HCT116 (cell line): ENCODE results near the gene SWT1. TPM values are rescaled to one million over a fixed set of nuclear protein-coding genes. Genes with fewer than 3 reads are reported as not detected.

Source experiments
- ATAC-seq: fragments of 200-7000 bp; cut with Tn5 transposase; 2 replicates; pipeline ENCODE4 v1.9.1; 2020; ENCODE audit warnings: mild to moderate bottlenecking, moderate library complexity
- BruUV-seq: library from RNA; stranded (reverse); fragments of 400-500 nt; replicated peaks from 2 replicates; lab custom pipeline; 2021; lab: Mats Ljungman, UMichigan
- CTCF ChIA-PET: fragments of 300-600 bp; sonication (Branson Sonifier 250); formaldehyde crosslinking; loops from one replicate; lab custom pipeline; 2021; ENCODE audit warnings: antibody characterized with exemption; lab: Charles Lee
- POLR2A ChIA-PET: fragments of 300-600, 350-600 bp; sonication (Branson Sonifier 250); formaldehyde crosslinking; loops from one replicate; lab custom pipeline; 2021; ENCODE audit warnings: antibody characterized with exemption; lab: Charles Lee
- RAD21 ChIA-PET, 2 experiments: fragments of 300-600 bp; sonication (Branson Sonifier 250); formaldehyde crosslinking; loops; one replicate each; lab custom pipeline; 2023; ENCODE audit warnings: low total read pairs in 2 of 2; ENCODE audit not compliant: uncharacterized antibody in 2 of 2, unreplicated experiment in 2 of 2, low non-redundant PET in 1 of 2; lab: Charles Lee
- DNase-seq: peaks from one replicate; pipeline ENCODE4 v3.0.0-alpha.2; 2010; ENCODE audit warnings: low read depth, low spot score
- H2AFZ ChIP-seq: fragments of 200-600 bp; shearing (Covaris generic), sonication (generic); 2 replicates; pipeline ENCODE4 v1.6.1; 2017; ENCODE audit warnings: low read depth, mixed run types, mixed read lengths, antibody characterized with exemption, low read length; ENCODE audit not compliant: poor library complexity, severe bottlenecking
- H3K27ac ChIP-seq: 2 replicates; pipeline ENCODE4 v1.5.1; 2012; ENCODE audit warnings: low read depth, low read length
- H3K27me3 ChIP-seq: fragments of 200-600 bp; sonication (generic); 2 replicates; pipeline ENCODE4 v1.6.1; 2016; ENCODE audit warnings: mixed run types, low read length, mixed read lengths; ENCODE audit not compliant: insufficient read depth
- H3K36me3 ChIP-seq, 2 experiments: fragments of 200-500 bp in 1 of 2; fragments of 200-600 bp in 1 of 2; sonication (Bioruptor generic) in 1 of 2; sonication (generic) in 1 of 2; 2 replicates each; pipeline versions ENCODE4 v1.5.1 to v1.6.1; 2014 to 2016; ENCODE audit warnings: low read length in 2 of 2, inconsistent platforms in 1 of 2, mixed read lengths in 1 of 2, mixed run types in 1 of 2; ENCODE audit not compliant: insufficient read depth in 2 of 2, control insufficient read depth in 1 of 2
- H3K4me1 ChIP-seq, 2 experiments: fragments of 200-600 bp in 1 of 2; sonication (generic) in 1 of 2; 2 replicates each; pipeline versions ENCODE4 v1.5.1 to v1.6.1; 2012 to 2017; ENCODE audit warnings: low read length in 2 of 2, inconsistent platforms in 1 of 2, mild to moderate bottlenecking in 1 of 2, mixed read lengths in 1 of 2, mixed run types in 1 of 2, moderate library complexity in 1 of 2; ENCODE audit not compliant: insufficient read depth in 2 of 2, control insufficient read depth in 1 of 2
- H3K4me2 ChIP-seq: fragments of 200-600 bp; sonication (generic); 2 replicates; pipeline ENCODE4 v1.6.1; 2017; ENCODE audit warnings: mixed run types, low read length, mixed read lengths
- H3K4me3 ChIP-seq, 2 experiments: fragments of 200-600 bp in 1 of 2; sonication (generic) in 1 of 2; replicated peaks in 1 of 2; 2 replicates each; pipeline ENCODE4 v1.5.1; 2011 to 2016; ENCODE audit warnings: low read length in 2 of 2, control low read depth in 1 of 2, low read depth in 1 of 2, mild to moderate bottlenecking in 1 of 2, mixed read lengths in 1 of 2, mixed run types in 1 of 2
- H3K79me2 ChIP-seq: fragments of 200-600 bp; sonication (generic); 2 replicates; pipeline ENCODE4 v1.6.1; 2017; ENCODE audit warnings: mild to moderate bottlenecking, mixed run types, low read length, moderate library complexity, mixed read lengths; ENCODE audit not compliant: insufficient read depth
- H3K9ac ChIP-seq: fragments of 200-600 bp; sonication (generic); 2 replicates; pipeline ENCODE4 v1.6.1; 2016; ENCODE audit warnings: low read length, mixed read lengths
- H3K9me2 ChIP-seq: fragments of 200-600 bp; sonication (generic), shearing (Covaris generic); 2 replicates; pipeline ENCODE4 v1.6.1; 2017; ENCODE audit warnings: mixed run types, mild to moderate bottlenecking, moderate library complexity; ENCODE audit not compliant: insufficient read depth
- H3K9me3 ChIP-seq, 2 experiments: fragments of 200-500 bp in 1 of 2; fragments of 200-600 bp in 1 of 2; sonication (Bioruptor generic) in 1 of 2; sonication (generic) in 1 of 2; 2 replicates each; pipeline ENCODE4 v1.6.1; 2014 to 2017; ENCODE audit warnings: low read length in 2 of 2, mixed read lengths in 2 of 2, inconsistent platforms in 1 of 2, low read depth in 1 of 2, mild to moderate bottlenecking in 1 of 2, mixed run types in 1 of 2, moderate library complexity in 1 of 2; ENCODE audit not compliant: control insufficient read depth in 1 of 2, insufficient read depth in 1 of 2
- H4K20me1 ChIP-seq: fragments of 200-600 bp; sonication (generic), shearing (Covaris generic); 2 replicates; pipeline ENCODE4 v1.6.1; 2017; ENCODE audit warnings: mixed run types, mild to moderate bottlenecking, moderate library complexity; ENCODE audit not compliant: insufficient read depth
- CEBPB ChIP-seq: IDR thresholded peaks from 2 replicates; pipeline ENCODE4 v1.6.1; 2012; ENCODE audit warnings: low read depth
- EGR1 ChIP-seq: IDR thresholded peaks from 2 replicates; pipeline ENCODE4 v1.6.1; 2012; ENCODE audit warnings: low read depth
- SP1 ChIP-seq: IDR thresholded peaks from 2 replicates; pipeline ENCODE4 v1.6.1; 2012; ENCODE audit warnings: low read depth
- SRF ChIP-seq: IDR thresholded peaks from 2 replicates; pipeline ENCODE4 v1.6.1; 2012; ENCODE audit warnings: low read depth
- YY1 ChIP-seq: IDR thresholded peaks from 2 replicates; pipeline ENCODE4 v1.6.1; 2011; ENCODE audit warnings: low read length, low read depth, moderate library complexity, mild to moderate bottlenecking; ENCODE audit not compliant: insufficient replicate concordance; ENCODE audit errors: extremely low read depth
- ZFX ChIP-seq: fragments of 450-650 bp; IDR thresholded peaks from 2 replicates; pipeline ENCODE4 v1.6.1; 2017
- ZNF274 ChIP-seq: fragments of 200-500 bp; sonication (Bioruptor generic); IDR thresholded peaks from 2 replicates; pipeline ENCODE4 v1.6.1; 2014; ENCODE audit warnings: mild to moderate bottlenecking, low read depth, low read length, inconsistent platforms
- intact Hi-C: fragments of 100-400 bp; cut with micrococcal nuclease; formaldehyde crosslinking; loops from 2 replicates; pipeline ENCODE4 v1.10.0; 2022
- total RNA-seq: library from RNA; stranded (reverse); gene quantifications from one replicate; pipeline ENCODE4 v1.2.1, GENCODE V29; 2021; ENCODE audit not compliant: unreplicated experiment
- TF ChIP-seq, protein P1 (sequence below): IDR thresholded peaks from 2 replicates; pipeline ENCODE4 v1.6.1; 2012; ENCODE audit warnings: low read depth
- TF ChIP-seq, protein P2 (sequence below): IDR thresholded peaks from 2 replicates; pipeline ENCODE4 v1.6.1; 2011; ENCODE audit warnings: mild to moderate bottlenecking, low read length, moderate library complexity; ENCODE audit not compliant: insufficient replicate concordance; ENCODE audit errors: extremely low read depth
- TF ChIP-seq, protein P3 (sequence below): IDR thresholded peaks from 2 replicates; pipeline ENCODE4 v1.6.1; 2012
- TF ChIP-seq, protein P4 (sequence below), 3 experiments: fragments of 200-600 bp in 1 of 3; sonication (generic) in 1 of 3; IDR thresholded peaks in 2 of 3; conservative IDR thresholded peaks in 1 of 3; 2 replicates each; pipeline ENCODE4 v1.5.1; 2012 to 2017; ENCODE audit warnings: low read depth in 2 of 3, low read length in 2 of 3, antibody characterized with exemption in 1 of 3, borderline replicate concordance in 1 of 3, control low read depth in 1 of 3, mild to moderate bottlenecking in 1 of 3, mixed read lengths in 1 of 3, mixed run types in 1 of 3, moderate library complexity in 1 of 3; ENCODE audit not compliant: insufficient read depth in 1 of 3

SWT1 gene
- total RNA-seq, 1 experiment from 2014 or later: 3.3 TPM

DNA sequence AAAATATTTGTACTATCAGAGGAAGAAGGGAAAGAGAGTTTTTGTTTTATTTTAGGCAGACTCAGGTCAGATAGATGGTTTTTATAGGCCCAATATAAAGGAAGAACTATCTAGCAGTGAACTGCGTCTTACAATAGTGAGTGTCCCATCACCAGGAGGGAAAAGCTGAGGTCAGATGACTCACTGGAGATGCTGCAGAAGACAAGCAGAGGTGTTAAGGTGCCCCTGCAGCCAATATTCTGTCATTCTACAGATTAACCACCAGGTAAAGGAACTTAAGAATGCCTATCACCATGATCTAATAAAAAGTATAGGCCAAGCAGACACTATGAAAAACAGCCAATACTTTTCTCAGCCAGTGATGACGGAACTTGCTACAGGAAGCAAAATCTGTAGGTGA is 130.5 kb downstream of the SWT1 start:
- ATAC-seq: no peak

DNA sequence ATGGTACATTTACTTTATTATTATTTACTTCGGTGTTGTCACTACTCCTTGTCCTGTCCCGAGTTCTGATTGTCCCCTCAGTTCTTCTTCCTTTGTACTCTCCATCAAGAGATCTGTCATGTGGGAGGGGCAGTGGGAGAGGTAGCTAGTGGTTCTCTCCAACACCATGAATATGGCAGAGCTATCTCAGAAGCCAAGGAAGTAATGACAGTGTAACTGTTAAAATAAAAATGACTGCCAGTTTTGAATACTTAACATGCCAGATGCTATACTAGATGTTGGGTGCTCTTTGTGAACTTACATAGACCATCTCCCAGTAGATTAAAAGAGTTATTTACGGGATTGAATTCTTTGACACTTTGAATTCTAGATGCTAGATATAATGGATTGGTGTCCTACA is 131.5 kb downstream of the SWT1 start:
- BruUV-seq: no TSS peak
- intact Hi-C loops: no loop called here
- CTCF ChIA-PET: no interaction called here
- TF ChIP-seq SRF (no peak), YY1 (no peak), SP1 (no peak), ZNF274 (no peak)
- TF ChIP-seq, protein P1, sequence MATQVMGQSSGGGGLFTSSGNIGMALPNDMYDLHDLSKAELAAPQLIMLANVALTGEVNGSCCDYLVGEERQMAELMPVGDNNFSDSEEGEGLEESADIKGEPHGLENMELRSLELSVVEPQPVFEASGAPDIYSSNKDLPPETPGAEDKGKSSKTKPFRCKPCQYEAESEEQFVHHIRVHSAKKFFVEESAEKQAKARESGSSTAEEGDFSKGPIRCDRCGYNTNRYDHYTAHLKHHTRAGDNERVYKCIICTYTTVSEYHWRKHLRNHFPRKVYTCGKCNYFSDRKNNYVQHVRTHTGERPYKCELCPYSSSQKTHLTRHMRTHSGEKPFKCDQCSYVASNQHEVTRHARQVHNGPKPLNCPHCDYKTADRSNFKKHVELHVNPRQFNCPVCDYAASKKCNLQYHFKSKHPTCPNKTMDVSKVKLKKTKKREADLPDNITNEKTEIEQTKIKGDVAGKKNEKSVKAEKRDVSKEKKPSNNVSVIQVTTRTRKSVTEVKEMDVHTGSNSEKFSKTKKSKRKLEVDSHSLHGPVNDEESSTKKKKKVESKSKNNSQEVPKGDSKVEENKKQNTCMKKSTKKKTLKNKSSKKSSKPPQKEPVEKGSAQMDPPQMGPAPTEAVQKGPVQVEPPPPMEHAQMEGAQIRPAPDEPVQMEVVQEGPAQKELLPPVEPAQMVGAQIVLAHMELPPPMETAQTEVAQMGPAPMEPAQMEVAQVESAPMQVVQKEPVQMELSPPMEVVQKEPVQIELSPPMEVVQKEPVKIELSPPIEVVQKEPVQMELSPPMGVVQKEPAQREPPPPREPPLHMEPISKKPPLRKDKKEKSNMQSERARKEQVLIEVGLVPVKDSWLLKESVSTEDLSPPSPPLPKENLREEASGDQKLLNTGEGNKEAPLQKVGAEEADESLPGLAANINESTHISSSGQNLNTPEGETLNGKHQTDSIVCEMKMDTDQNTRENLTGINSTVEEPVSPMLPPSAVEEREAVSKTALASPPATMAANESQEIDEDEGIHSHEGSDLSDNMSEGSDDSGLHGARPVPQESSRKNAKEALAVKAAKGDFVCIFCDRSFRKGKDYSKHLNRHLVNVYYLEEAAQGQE: no peak
- TF ChIP-seq, protein P2, sequence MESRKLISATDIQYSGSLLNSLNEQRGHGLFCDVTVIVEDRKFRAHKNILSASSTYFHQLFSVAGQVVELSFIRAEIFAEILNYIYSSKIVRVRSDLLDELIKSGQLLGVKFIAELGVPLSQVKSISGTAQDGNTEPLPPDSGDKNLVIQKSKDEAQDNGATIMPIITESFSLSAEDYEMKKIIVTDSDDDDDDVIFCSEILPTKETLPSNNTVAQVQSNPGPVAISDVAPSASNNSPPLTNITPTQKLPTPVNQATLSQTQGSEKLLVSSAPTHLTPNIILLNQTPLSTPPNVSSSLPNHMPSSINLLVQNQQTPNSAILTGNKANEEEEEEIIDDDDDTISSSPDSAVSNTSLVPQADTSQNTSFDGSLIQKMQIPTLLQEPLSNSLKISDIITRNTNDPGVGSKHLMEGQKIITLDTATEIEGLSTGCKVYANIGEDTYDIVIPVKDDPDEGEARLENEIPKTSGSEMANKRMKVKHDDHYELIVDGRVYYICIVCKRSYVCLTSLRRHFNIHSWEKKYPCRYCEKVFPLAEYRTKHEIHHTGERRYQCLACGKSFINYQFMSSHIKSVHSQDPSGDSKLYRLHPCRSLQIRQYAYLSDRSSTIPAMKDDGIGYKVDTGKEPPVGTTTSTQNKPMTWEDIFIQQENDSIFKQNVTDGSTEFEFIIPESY: no peak

More for the DNA sequence above, 130.5 kb downstream of the SWT1 start:
- ChIA-PET RAD21 (no interaction called here), CTCF (no interaction called here), POLR2A (no interaction called here)
- no peak overlapping the region for H3K27ac ChIP-seq
- no TSS peak for BruUV-seq
- H3K27me3 ChIP-seq: no peaks in the 10 kb centered on the region
- no peaks in the 10 kb centered on the region for H3K36me3 ChIP-seq
- H3K79me2 ChIP-seq: no peaks in the 10 kb centered on the region
- DNase-seq: no peak
- no peak overlapping the region for H2AFZ ChIP-seq
- H3K9me3 ChIP-seq: no peaks in the 10 kb centered on the region
- H3K4me3 ChIP-seq: no peak overlapping the region
- no peak overlapping the region for H3K9ac ChIP-seq
- intact Hi-C loops: no loop called here
- TF ChIP-seq, protein P3, sequence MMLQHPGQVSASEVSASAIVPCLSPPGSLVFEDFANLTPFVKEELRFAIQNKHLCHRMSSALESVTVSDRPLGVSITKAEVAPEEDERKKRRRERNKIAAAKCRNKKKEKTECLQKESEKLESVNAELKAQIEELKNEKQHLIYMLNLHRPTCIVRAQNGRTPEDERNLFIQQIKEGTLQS: no peak
- TF ChIP-seq SP1 (no peak), ZNF274 (no peak), ZFX (no peak), CEBPB (no peak), EGR1 (no peak)
- TF ChIP-seq, protein P4, sequence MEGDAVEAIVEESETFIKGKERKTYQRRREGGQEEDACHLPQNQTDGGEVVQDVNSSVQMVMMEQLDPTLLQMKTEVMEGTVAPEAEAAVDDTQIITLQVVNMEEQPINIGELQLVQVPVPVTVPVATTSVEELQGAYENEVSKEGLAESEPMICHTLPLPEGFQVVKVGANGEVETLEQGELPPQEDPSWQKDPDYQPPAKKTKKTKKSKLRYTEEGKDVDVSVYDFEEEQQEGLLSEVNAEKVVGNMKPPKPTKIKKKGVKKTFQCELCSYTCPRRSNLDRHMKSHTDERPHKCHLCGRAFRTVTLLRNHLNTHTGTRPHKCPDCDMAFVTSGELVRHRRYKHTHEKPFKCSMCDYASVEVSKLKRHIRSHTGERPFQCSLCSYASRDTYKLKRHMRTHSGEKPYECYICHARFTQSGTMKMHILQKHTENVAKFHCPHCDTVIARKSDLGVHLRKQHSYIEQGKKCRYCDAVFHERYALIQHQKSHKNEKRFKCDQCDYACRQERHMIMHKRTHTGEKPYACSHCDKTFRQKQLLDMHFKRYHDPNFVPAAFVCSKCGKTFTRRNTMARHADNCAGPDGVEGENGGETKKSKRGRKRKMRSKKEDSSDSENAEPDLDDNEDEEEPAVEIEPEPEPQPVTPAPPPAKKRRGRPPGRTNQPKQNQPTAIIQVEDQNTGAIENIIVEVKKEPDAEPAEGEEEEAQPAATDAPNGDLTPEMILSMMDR (IDR thresholded peaks at IDR 0.05 in 2 of 3, conservative IDR thresholded peaks at IDR 0.05 in 1 of 3; ENCODE audit: borderline replicate concordance in 1 of 3, insufficient read depth in 1 of 3, low read depth in 2 of 3, low read length in 2 of 3): no peak
- TF ChIP-seq, all 23 proteins: peak for 0
- no peaks in the 10 kb centered on the region for H4K20me1 ChIP-seq
- no peaks in the 10 kb centered on the region for H3K9me2 ChIP-seq
- H3K4me1 ChIP-seq: no peaks in the 10 kb centered on the region
- H3K4me2 ChIP-seq: no peak overlapping the region

More for the DNA sequence above, 131.5 kb downstream of the SWT1 start:
- Histone ChIP-seq H3K27me3 (no peaks in the 10 kb centered on the region), H3K4me3 (no peak overlapping the region), H3K9me2 (no peaks in the 10 kb centered on the region), H3K27ac (no peak overlapping the region), H3K9ac (no peak overlapping the region), H3K36me3 (no peaks in the 10 kb centered on the region), H3K79me2 (no peaks in the 10 kb centered on the region), H3K9me3 (no peaks in the 10 kb centered on the region), H3K4me1 (no peaks in the 10 kb centered on the region), H3K4me2 (no peak overlapping the region), H4K20me1 (no peaks in the 10 kb centered on the region), H2AFZ (no peak overlapping the region)
- ATAC-seq (no peak), DNase-seq (no peak)
- RAD21 ChIA-PET: no interaction called here
- POLR2A ChIA-PET: no interaction called here
